K562 (cell line): ENCODE data around the gene MYOM1. TPM values are rescaled to one million over a fixed set of nuclear protein-coding genes. Genes with fewer than 3 reads are reported as not detected.

Source experiments
- FOXK1 ChIP-seq: sonication (generic); formaldehyde crosslinking; IDR thresholded peaks from 2 replicates; pipeline ENCODE4 v1.8.0; 2022; ENCODE audit warnings: missing genetic modification reagents, mild to moderate bottlenecking, borderline replicate concordance
- IRF9 ChIP-seq: fragments of 450-650 bp; IDR thresholded peaks from 2 replicates; pipeline ENCODE4 v1.6.1; 2016; ENCODE audit warnings: missing biosample characterization, missing genetic modification characterization
- MXI1 ChIP-seq: IDR thresholded peaks from 2 replicates; pipeline ENCODE4 v1.6.1; 2011; ENCODE audit warnings: low read depth, mild to moderate bottlenecking, improper control_type of control experiment, low read length
- PHTF2 ChIP-seq: fragments of 250-450 bp; sonication (Bioruptor Pico); IDR thresholded peaks from 2 replicates; pipeline ENCODE4 v1.5.0; 2021; ENCODE audit warnings: mild to moderate bottlenecking
- RNF2 ChIP-seq: sonication (generic); IDR thresholded peaks from 2 replicates; pipeline ENCODE4 v1.6.1; 2016
- ZBTB12 ChIP-seq: fragments of 250-450 bp; sonication (Bioruptor Pico); IDR thresholded peaks from 2 replicates; pipeline ENCODE4 v1.4.0; 2020
- ZFX ChIP-seq: sonication (generic); formaldehyde crosslinking; IDR thresholded peaks from 2 replicates; pipeline ENCODE4 v1.8.0; 2022; ENCODE audit warnings: mild to moderate bottlenecking, missing genetic modification reagents, moderate library complexity
- ZHX1 ChIP-seq: fragments of 150-350 bp; conservative IDR thresholded peaks from 2 replicates; pipeline ENCODE4 v1.6.1; 2014; ENCODE audit warnings: low read length
- ZNF146 ChIP-seq: IDR thresholded peaks from one replicate; pipeline ENCODE4 v1.6.1; 2018; ENCODE audit warnings: missing compliant biosample characterization; ENCODE audit not compliant: unreplicated experiment
- polyA plus RNA-seq, 8 experiments: library from polyadenylated mRNA; depleted of rRNA in 4 of 8; stranded (reverse) in 5 of 8; unstranded in 3 of 8; fragments of >200 nt; fragmentation: Nextera tagmentation in 2 of 8; fragmentation: Illumina TruSeq in 1 of 8; extraction: Ambion mirVana in 2 of 8; extraction: Trizol in 1 of 8; gene quantifications; 2 replicates each; pipeline versions ENCODE4 v1.2.1 to v1.2.3, GENCODE V29; 2011 to 2014; ENCODE audit warnings: inconsistent platforms in 1 of 8, missing spikeins in 1 of 8
- total RNA-seq, 7 experiments: library from RNA; depleted of rRNA in 6 of 7; stranded (reverse); fragments of >200 nt in 6 of 7; fragmentation: Illumina TruSeq in 2 of 7; extraction: Trizol in 2 of 7; gene quantifications; 2 replicates each; pipeline versions ENCODE4 v1.2.1 to v1.2.3, GENCODE V29; 2011 to 2021; ENCODE audit warnings: low replicate concordance in 1 of 7
- TF ChIP-seq, protein P1 (sequence below): sonication (generic); formaldehyde crosslinking; IDR thresholded peaks from 2 replicates; pipeline ENCODE4 v1.8.0; 2022; ENCODE audit warnings: mild to moderate bottlenecking, low read depth, missing genetic modification reagents
- TF ChIP-seq, protein P2 (sequence below): IDR thresholded peaks from 2 replicates; pipeline ENCODE4 v1.6.1; 2014; ENCODE audit warnings: antibody characterized with exemption
- TF ChIP-seq, protein P3 (sequence below), 2 experiments: fragments of 450-650 bp; IDR thresholded peaks; 2 replicates each; pipeline ENCODE4 v1.6.1; 2018; ENCODE audit warnings: mild to moderate bottlenecking in 2 of 2, low read depth in 1 of 2; ENCODE audit not compliant: partially characterized antibody in 2 of 2
- TF ChIP-seq, protein P4 (sequence below): fragments of 450-650 bp; formaldehyde crosslinking; IDR thresholded peaks from 2 replicates; pipeline ENCODE4 v1.4.0; 2022; ENCODE audit warnings: missing genetic modification characterization

Gene MYOM1
- total and polyA plus RNA-seq, 9 of the 15 experiments (the other 6 are each of a cell fraction or from before 2014, with no cell fraction given) = 0.01 to 0.62 (median 0.25) TPM

- TF ChIP-seq FOXK1 (CRISPR knock-in tag) (0 out of 2 replicates have a peak, but pooled peaks have one; percentile 45), ZNF146 (CRISPR knock-in tag) (no peak), MXI1 (0 out of 2 replicates have a peak, but pooled peaks have one; percentile 28), ZBTB12 (no peak), ZHX1 (no peak), RNF2 (peak; percentile 79), ZFX (no peak), PHTF2 (CRISPR knock-in tag) (no peak), IRF9 (tag) (no peak)
- TF ChIP-seq, protein P1, sequence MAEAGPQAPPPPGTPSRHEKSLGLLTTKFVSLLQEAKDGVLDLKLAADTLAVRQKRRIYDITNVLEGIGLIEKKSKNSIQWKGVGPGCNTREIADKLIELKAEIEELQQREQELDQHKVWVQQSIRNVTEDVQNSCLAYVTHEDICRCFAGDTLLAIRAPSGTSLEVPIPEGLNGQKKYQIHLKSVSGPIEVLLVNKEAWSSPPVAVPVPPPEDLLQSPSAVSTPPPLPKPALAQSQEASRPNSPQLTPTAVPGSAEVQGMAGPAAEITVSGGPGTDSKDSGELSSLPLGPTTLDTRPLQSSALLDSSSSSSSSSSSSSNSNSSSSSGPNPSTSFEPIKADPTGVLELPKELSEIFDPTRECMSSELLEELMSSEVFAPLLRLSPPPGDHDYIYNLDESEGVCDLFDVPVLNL (CRISPR knock-in tag) = no peak
- TF ChIP-seq, protein P2, sequence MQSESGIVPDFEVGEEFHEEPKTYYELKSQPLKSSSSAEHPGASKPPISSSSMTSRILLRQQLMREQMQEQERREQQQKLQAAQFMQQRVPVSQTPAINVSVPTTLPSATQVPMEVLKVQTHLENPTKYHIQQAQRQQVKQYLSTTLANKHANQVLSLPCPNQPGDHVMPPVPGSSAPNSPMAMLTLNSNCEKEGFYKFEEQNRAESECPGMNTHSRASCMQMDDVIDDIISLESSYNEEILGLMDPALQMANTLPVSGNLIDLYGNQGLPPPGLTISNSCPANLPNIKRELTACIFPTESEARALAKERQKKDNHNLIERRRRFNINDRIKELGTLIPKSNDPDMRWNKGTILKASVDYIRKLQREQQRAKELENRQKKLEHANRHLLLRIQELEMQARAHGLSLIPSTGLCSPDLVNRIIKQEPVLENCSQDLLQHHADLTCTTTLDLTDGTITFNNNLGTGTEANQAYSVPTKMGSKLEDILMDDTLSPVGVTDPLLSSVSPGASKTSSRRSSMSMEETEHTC = no peak
- TF ChIP-seq, protein P3, sequence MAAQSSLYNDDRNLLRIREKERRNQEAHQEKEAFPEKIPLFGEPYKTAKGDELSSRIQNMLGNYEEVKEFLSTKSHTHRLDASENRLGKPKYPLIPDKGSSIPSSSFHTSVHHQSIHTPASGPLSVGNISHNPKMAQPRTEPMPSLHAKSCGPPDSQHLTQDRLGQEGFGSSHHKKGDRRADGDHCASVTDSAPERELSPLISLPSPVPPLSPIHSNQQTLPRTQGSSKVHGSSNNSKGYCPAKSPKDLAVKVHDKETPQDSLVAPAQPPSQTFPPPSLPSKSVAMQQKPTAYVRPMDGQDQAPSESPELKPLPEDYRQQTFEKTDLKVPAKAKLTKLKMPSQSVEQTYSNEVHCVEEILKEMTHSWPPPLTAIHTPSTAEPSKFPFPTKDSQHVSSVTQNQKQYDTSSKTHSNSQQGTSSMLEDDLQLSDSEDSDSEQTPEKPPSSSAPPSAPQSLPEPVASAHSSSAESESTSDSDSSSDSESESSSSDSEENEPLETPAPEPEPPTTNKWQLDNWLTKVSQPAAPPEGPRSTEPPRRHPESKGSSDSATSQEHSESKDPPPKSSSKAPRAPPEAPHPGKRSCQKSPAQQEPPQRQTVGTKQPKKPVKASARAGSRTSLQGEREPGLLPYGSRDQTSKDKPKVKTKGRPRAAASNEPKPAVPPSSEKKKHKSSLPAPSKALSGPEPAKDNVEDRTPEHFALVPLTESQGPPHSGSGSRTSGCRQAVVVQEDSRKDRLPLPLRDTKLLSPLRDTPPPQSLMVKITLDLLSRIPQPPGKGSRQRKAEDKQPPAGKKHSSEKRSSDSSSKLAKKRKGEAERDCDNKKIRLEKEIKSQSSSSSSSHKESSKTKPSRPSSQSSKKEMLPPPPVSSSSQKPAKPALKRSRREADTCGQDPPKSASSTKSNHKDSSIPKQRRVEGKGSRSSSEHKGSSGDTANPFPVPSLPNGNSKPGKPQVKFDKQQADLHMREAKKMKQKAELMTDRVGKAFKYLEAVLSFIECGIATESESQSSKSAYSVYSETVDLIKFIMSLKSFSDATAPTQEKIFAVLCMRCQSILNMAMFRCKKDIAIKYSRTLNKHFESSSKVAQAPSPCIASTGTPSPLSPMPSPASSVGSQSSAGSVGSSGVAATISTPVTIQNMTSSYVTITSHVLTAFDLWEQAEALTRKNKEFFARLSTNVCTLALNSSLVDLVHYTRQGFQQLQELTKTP (IDR thresholded peaks at IDR 0.05; ENCODE audit: low read depth in 1 of 2, partially characterized antibody in 2 of 2) = peak; percentile 74 to 90
- TF ChIP-seq, protein P4, sequence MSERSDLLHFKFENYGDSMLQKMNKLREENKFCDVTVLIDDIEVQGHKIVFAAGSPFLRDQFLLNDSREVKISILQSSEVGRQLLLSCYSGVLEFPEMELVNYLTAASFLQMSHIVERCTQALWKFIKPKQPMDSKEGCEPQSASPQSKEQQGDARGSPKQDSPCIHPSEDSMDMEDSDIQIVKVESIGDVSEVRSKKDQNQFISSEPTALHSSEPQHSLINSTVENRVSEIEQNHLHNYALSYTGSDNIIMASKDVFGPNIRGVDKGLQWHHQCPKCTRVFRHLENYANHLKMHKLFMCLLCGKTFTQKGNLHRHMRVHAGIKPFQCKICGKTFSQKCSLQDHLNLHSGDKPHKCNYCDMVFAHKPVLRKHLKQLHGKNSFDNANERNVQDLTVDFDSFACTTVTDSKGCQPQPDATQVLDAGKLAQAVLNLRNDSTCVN = no peak
Measured at GRCh38 chr18:3261373-3262233, 41.8 kb upstream of the MYOM1 start, which contains the start of gene MYL12B (continued).
